Suppressor macrophage treated with lipopolysaccharide for 1 hour (primary cell): Measurements from ENCODE around the gene YOD1.
A peak's percentile ranks its signal among the peaks of the same experiment; 100 is the strongest.

Source experiments
- DNase-seq, 3 donors: peaks; one replicate each; pipeline ENCODE4 v3.0.0-alpha.2; 2020 to 2022

Gene YOD1

GRCh38 chr1:207006914-207007313, 44.1 kb downstream of the YOD1 start:
- DNase-seq = no peak

GRCh38 chr1:207006083-207006482, 44.9 kb downstream of the YOD1 start:
- no peak for DNase-seq

- DNase-seq = peak; percentile 62 to 72 (median 68)
Observed at GRCh38 chr1:207004931-207005830, 45.8 kb downstream of the YOD1 start.

- DNase-seq = no peak
Observed at GRCh38 chr1:207003210-207003609, 47.8 kb downstream of the YOD1 start.

- DNase-seq = no peak
Observed at GRCh38 chr1:207002724-207003146, 48.3 kb downstream of the YOD1 start.

- no peak for DNase-seq
Observed at GRCh38 chr1:207001492-207002245, 49.3 kb downstream of the YOD1 start.

GRCh38 chr1:207000651-207001291, 50.2 kb downstream of the YOD1 start:
- no peak for DNase-seq

- no peak for DNase-seq
Observed at GRCh38 chr1:206998816-206999215, 52.2 kb downstream of the YOD1 start.
